ENCODE data around the gene LRRC14B. TPM values are rescaled to one million over a fixed set of nuclear protein-coding genes. Genes with fewer than 3 reads are reported as not detected.
"Not testable (repeated sequence)": the region's sequence is repeated elsewhere in the genome, so short reads cannot be mapped to it uniquely, and the experiment has no call there.

LRRC14B gene
- total and polyA plus RNA-seq, 2 donors: 0.58 TPM; not detected in 1

GRCh38 chr5:194603-195209 lies 3.4 kb downstream of the LRRC14B start:
- Histone ChIP-seq H3K4me3 (ENCODE audit: low read depth, low read length) (no peak overlapping the region), H3K36me3 (ENCODE audit: insufficient read depth) (no peaks in the 10 kb centered on the region), H3K4me1 (ENCODE audit: insufficient read depth) (no peaks in the 10 kb centered on the region), H3K27ac (ENCODE audit: low read depth) (no peak overlapping the region)
- 93% methylated on average over 36 of the region's 36 CpGs for WGBS
- no peak for DNase-seq (ENCODE audit: extremely low spot score)

- H3K4me1 ChIP-seq (ENCODE audit: insufficient read depth): no peaks in the 10 kb centered on the region
- no peak overlapping the region for H3K27ac ChIP-seq (ENCODE audit: low read depth)
- no peaks in the 10 kb centered on the region for H3K36me3 ChIP-seq (ENCODE audit: insufficient read depth)
- H3K4me3 ChIP-seq (ENCODE audit: low read depth, low read length): no peak overlapping the region
- 78% methylated on average over 33 of the region's 33 CpGs for WGBS
- DNase-seq (ENCODE audit: extremely low spot score): no peak
These were observed 4.3 kb downstream of the LRRC14B start for GRCh38 chr5:195401-196160.

DNA sequence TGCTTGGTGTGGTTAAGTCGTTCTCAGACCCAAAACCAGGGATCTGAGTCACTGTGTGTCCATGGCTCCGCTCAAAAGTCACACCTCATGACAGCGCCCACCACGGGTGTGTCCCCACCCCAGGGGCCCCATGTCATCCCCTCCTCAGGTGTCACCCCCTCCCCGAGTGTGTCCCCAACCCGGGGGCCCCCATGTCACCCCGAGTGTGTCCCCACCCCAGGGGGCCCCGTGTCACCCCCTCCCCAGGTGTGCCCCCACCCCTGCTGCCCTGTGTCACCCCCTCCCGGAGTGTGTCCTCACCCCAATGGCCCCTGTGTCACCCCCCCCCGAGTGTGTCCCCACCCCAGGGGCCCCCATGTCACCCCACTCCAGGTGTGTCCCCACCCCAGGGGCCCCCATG lies 5.1 kb downstream of the LRRC14B start:
- no peaks in the 10 kb centered on the region for H3K4me1 ChIP-seq (ENCODE audit: insufficient read depth)
- no peaks in the 10 kb centered on the region for H3K36me3 ChIP-seq (ENCODE audit: insufficient read depth)
- no peak for DNase-seq (ENCODE audit: extremely low spot score)
- H3K4me3 ChIP-seq (ENCODE audit: low read depth, low read length): no peak overlapping the region
- H3K27ac ChIP-seq (ENCODE audit: low read depth): no peak overlapping the region
- 72% methylated on average over 10 of the region's 10 CpGs for whole genome bisulfite sequencing

GRCh38 chr5:197031-197430 lies 5.7 kb downstream of the LRRC14B start:
- H3K27ac ChIP-seq (ENCODE audit: low read depth); H3K36me3 ChIP-seq (ENCODE audit: insufficient read depth); H3K4me3 ChIP-seq (ENCODE audit: low read depth, low read length); H3K4me1 ChIP-seq (ENCODE audit: insufficient read depth): not testable (repeated sequence)
- peak; percentile 15 for DNase-seq (ENCODE audit: extremely low spot score)
- 49% methylated on average over 18 of the region's 18 CpGs for WGBS

- WGBS: 85% methylated on average over 12 of the region's 12 CpGs
- Histone ChIP-seq H3K4me1 (ENCODE audit: insufficient read depth) (no peaks in the 10 kb centered on the region), H3K27ac (ENCODE audit: low read depth) (no peak overlapping the region), H3K36me3 (ENCODE audit: insufficient read depth) (no peaks in the 10 kb centered on the region), H3K4me3 (ENCODE audit: low read depth, low read length) (no peak overlapping the region)
- DNase-seq (ENCODE audit: extremely low spot score): no peak
These were observed 6.7 kb downstream of the LRRC14B start for GRCh38 chr5:197892-198489.

DNA sequence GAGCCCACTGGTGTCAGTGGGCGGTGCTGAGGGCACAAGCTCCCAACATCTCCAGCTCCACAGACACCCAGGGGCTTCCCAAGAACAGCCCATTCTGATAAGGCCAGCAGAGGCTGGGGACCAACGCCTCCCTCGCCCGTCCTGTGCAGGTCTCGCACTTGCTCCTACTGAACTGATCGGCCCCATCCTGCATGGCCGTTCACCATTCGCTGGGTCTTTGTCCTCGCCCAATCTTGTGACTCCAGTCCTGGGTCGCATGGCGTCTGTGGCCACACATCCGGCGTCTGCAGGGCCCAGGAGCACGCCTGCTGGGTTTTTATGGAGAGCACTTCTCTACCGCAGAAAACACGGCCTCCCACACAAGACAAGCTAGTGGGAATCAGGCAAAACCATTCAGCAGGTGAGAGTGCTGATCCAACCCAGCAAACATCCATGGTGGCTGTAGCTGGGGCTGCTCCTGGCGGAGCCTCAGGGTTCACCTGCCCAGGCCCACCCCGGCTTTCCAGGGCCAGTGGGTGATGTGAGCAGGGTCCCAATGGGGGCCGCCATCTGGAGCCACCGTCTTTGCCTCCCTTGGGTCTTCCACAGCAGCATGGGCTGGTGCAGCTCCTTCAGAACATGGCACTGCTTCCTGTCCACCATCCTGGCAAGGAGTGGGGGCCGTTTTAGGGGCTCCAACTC lies 7.4 kb downstream of the LRRC14B start:
- DNase-seq (ENCODE audit: extremely low spot score): no peak
- 97% methylated on average over 21 of the region's 21 CpGs for WGBS
- H3K4me1 ChIP-seq (ENCODE audit: insufficient read depth): no peaks in the 10 kb centered on the region

GRCh38 chr5:199197-199949 lies 8.1 kb downstream of the LRRC14B start:
- no peak for DNase-seq (ENCODE audit: extremely low spot score)
- no peaks in the 10 kb centered on the region for H3K36me3 ChIP-seq (ENCODE audit: insufficient read depth)
- H3K4me1 ChIP-seq (ENCODE audit: insufficient read depth): no peaks in the 10 kb centered on the region
- H3K27ac ChIP-seq (ENCODE audit: low read depth): no peak overlapping the region
- WGBS: 94% methylated on average over 16 of the region's 16 CpGs
- H3K4me3 ChIP-seq (ENCODE audit: low read depth, low read length): no peak overlapping the region

More for the DNA sequence above, 7.4 kb downstream of the LRRC14B start:
- H3K4me3 ChIP-seq (ENCODE audit: low read depth, low read length): no peak overlapping the region
- no peaks in the 10 kb centered on the region for H3K36me3 ChIP-seq (ENCODE audit: insufficient read depth)
- H3K27ac ChIP-seq (ENCODE audit: low read depth): no peak overlapping the region

DNA sequence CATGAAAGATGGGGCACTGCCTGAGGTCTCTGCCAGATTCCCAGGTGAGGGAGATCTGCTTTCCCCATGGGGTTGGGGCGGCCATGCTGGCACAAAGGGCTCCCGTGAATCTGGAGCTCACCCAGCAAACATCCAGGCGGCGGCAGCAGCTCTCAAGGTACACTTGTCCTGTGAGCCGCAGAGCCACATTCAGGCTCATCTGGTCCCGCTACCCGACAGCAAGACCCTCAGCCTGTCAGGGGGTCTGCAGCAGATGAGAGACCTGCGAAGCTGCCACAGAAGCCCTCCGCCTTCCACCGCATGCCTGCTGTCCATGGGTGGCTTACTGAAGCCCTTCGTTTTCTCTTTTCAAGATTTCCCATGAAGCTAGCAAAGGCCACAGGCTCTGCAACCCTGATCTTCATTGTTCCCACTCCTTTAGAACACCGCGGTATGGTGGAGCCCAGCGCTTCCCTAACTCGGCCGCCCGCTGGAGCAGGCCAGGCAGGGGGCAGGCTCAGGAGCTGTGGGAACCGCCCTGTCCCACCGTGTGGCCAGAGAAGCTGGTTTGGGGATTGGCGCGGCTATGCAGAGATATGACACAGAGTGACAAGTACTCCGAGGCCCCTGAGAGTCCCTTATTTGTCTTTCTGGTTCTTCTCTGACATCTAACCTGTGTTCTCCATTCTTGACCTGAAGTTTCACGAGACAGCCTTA lies 8.8 kb downstream of the LRRC14B start:
- WGBS: 88% methylated on average over 23 of the region's 23 CpGs
- DNase-seq (ENCODE audit: extremely low spot score): no peak
- no peaks in the 10 kb centered on the region for H3K4me1 ChIP-seq (ENCODE audit: insufficient read depth)
- peaks cover 2% of the 10 kb centered on the region for H3K36me3 ChIP-seq (ENCODE audit: insufficient read depth)
- H3K4me3 ChIP-seq (ENCODE audit: low read depth, low read length): no peak overlapping the region
- H3K27ac ChIP-seq (ENCODE audit: low read depth): no peak overlapping the region

DNA sequence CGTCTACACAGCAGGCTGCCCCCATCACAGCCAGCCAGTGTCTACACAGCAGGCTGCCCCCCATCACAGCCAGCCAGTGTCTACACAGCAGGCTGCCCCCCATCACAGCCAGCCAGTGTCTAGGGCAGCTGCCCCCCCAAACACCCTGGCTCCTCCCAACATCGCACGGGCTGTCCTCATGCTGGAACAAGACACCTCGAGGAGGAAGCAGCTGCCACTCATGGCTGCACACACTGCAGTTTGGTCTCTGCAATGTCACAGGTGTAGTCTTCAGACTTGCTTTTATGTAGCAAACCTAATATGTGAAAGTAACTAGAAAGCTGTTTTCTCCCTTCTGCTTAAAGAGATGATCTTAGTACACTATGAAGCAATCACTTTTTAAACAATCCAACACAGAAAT lies 9.7 kb downstream of the LRRC14B start:
- no peaks in the 10 kb centered on the region for H3K4me1 ChIP-seq (ENCODE audit: insufficient read depth)
- DNase-seq (ENCODE audit: extremely low spot score): no peak
- 54% methylated on average over 4 of the region's 4 CpGs for WGBS
- no peak overlapping the region for H3K4me3 ChIP-seq (ENCODE audit: low read depth, low read length)
- H3K36me3 ChIP-seq (ENCODE audit: insufficient read depth): peaks cover 2% of the 10 kb centered on the region
- no peak overlapping the region for H3K27ac ChIP-seq (ENCODE audit: low read depth)

DNA sequence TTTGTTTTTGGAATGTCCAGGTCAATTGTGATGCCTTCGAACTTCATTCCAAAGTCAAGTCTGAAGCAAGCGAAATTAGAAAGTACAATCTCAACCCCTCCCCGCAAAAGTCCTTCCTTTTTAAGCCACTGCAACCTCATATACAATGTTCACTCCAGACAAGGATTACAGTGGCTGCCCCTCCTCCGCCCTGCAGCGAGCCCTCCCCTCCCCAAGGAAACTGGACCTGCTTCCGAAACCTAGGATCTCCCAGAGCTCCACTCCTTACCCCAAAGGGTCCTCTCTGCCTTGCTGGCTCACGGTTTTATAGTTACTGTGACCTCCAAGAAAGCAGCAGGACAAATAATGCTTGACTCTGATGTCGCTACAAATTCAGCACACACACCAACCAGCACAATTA lies 10.4 kb downstream of the LRRC14B start:
- WGBS: 85% methylated on average over 8 of the region's 8 CpGs
- no peak for DNase-seq (ENCODE audit: extremely low spot score)
- peaks cover 2% of the 10 kb centered on the region for H3K36me3 ChIP-seq (ENCODE audit: insufficient read depth)

GRCh38 chr5:203246-203930 lies 12.1 kb downstream of the LRRC14B start:
- Histone ChIP-seq H3K4me3 (ENCODE audit: low read depth, low read length) (no peak overlapping the region), H3K27ac (ENCODE audit: low read depth) (no peak overlapping the region), H3K4me1 (ENCODE audit: insufficient read depth) (no peaks in the 10 kb centered on the region), H3K36me3 (ENCODE audit: insufficient read depth) (peaks cover 2% of the 10 kb centered on the region)
- WGBS: 93% methylated on average over 26 of the region's 26 CpGs
- no peak for DNase-seq (ENCODE audit: extremely low spot score)

More for the DNA sequence above, 10.4 kb downstream of the LRRC14B start:
- no peak overlapping the region for H3K27ac ChIP-seq (ENCODE audit: low read depth)
- H3K4me1 ChIP-seq (ENCODE audit: insufficient read depth): no peaks in the 10 kb centered on the region
- no peak overlapping the region for H3K4me3 ChIP-seq (ENCODE audit: low read depth, low read length)

GRCh38 chr5:204001-204400 lies 12.7 kb downstream of the LRRC14B start:
- no peak overlapping the region for H3K4me3 ChIP-seq (ENCODE audit: low read depth, low read length)
- 78% methylated on average over 6 of the region's 6 CpGs for WGBS
- no peak for DNase-seq (ENCODE audit: extremely low spot score)
- H3K4me1 ChIP-seq (ENCODE audit: insufficient read depth): no peaks in the 10 kb centered on the region
- H3K27ac ChIP-seq (ENCODE audit: low read depth): no peak overlapping the region
- peaks cover 2% of the 10 kb centered on the region for H3K36me3 ChIP-seq (ENCODE audit: insufficient read depth)
